MM.1S (cell line): Measurements from ENCODE around the gene NRG3.

ENCODE experiments used
- DNase-seq: peaks from one replicate; pipeline ENCODE4 v3.0.0-alpha.2; 2015
- H2AFZ ChIP-seq: fragments of 300-600 bp; sonication (generic); 2 replicates; pipeline ENCODE4 v1.6.0; 2016; ENCODE audit warnings: antibody characterized with exemption, low read length
- H3F3A ChIP-seq: fragments of 300-600 bp; sonication (generic); 2 replicates; pipeline ENCODE4 v1.6.1; 2016; ENCODE audit warnings: mild to moderate bottlenecking, antibody characterized with exemption, low read length, moderate library complexity, mixed read lengths; ENCODE audit not compliant: insufficient read depth
- H3K27ac ChIP-seq: fragments of 300-600 bp; sonication (generic); 2 replicates; pipeline ENCODE4 v1.5.1; 2016; ENCODE audit warnings: mild to moderate bottlenecking, low read length
- H3K27me3 ChIP-seq: fragments of 300-600 bp; sonication (generic); replicated peaks from 2 replicates; pipeline ENCODE4 v1.6.0; 2016; ENCODE audit warnings: low read length; ENCODE audit not compliant: insufficient read depth
- H3K36me3 ChIP-seq: fragments of 300-600 bp; sonication (generic); replicated peaks from 2 replicates; pipeline ENCODE4 v1.6.1; 2016; ENCODE audit warnings: mild to moderate bottlenecking, low read length, mixed read lengths; ENCODE audit not compliant: insufficient read depth
- H3K4me1 ChIP-seq: fragments of 300-600 bp; sonication (generic); 2 replicates; pipeline ENCODE4 v1.6.1; 2016; ENCODE audit warnings: low read length, mixed read lengths
- H3K4me2 ChIP-seq: fragments of 300-600 bp; sonication (generic); 2 replicates; pipeline ENCODE4 v1.6.0; 2016; ENCODE audit warnings: low read depth, low read length
- H3K4me3 ChIP-seq: fragments of 300-600 bp; sonication (generic); 2 replicates; pipeline ENCODE4 v1.5.1; 2016; ENCODE audit warnings: low read length, mixed read lengths
- H3K79me2 ChIP-seq: fragments of 300-600 bp; sonication (generic); 2 replicates; pipeline ENCODE4 v1.6.1; 2016; ENCODE audit warnings: mixed run types, low read length, mixed read lengths
- H3K9ac ChIP-seq: fragments of 300-600 bp; sonication (generic); 2 replicates; pipeline ENCODE4 v1.6.1; 2016; ENCODE audit warnings: low read length, mixed read lengths
- H3K9me2 ChIP-seq: fragments of 300-600 bp; sonication (generic); replicated peaks from 2 replicates; pipeline ENCODE4 v1.6.1; 2016; ENCODE audit warnings: mild to moderate bottlenecking, low read length, mixed read lengths; ENCODE audit not compliant: insufficient read depth
- H3K9me3 ChIP-seq: fragments of 300-600 bp; sonication (generic); replicated peaks from 2 replicates; pipeline ENCODE4 v1.6.1; 2016; ENCODE audit warnings: mild to moderate bottlenecking, low read length, mixed read lengths; ENCODE audit not compliant: insufficient read depth
- H4K20me1 ChIP-seq: fragments of 300-600 bp; sonication (generic); 2 replicates; pipeline ENCODE4 v1.6.1; 2016; ENCODE audit warnings: mild to moderate bottlenecking, low read length, moderate library complexity, mixed read lengths; ENCODE audit not compliant: insufficient read depth
- EZH2 ChIP-seq: fragments of 300-600 bp; sonication (generic); optimal IDR thresholded peaks from 2 replicates; pipeline ENCODE3; 2017; ENCODE audit warnings: low read depth, mild to moderate bottlenecking, antibody characterized with exemption, low read length, mixed read lengths
- EZH2phosphoT487 ChIP-seq: fragments of 300-600 bp; sonication (generic); IDR thresholded peaks from 2 replicates; pipeline ENCODE4 v1.6.1; 2018; ENCODE audit warnings: antibody characterized with exemption, low read length
- TF ChIP-seq, protein P1 (sequence below): fragments of 300-600 bp; sonication (generic); IDR thresholded peaks from 2 replicates; pipeline ENCODE4 v1.5.1; 2016; ENCODE audit warnings: antibody characterized with exemption, low read length, mixed read lengths

The NRG3 gene

DNA sequence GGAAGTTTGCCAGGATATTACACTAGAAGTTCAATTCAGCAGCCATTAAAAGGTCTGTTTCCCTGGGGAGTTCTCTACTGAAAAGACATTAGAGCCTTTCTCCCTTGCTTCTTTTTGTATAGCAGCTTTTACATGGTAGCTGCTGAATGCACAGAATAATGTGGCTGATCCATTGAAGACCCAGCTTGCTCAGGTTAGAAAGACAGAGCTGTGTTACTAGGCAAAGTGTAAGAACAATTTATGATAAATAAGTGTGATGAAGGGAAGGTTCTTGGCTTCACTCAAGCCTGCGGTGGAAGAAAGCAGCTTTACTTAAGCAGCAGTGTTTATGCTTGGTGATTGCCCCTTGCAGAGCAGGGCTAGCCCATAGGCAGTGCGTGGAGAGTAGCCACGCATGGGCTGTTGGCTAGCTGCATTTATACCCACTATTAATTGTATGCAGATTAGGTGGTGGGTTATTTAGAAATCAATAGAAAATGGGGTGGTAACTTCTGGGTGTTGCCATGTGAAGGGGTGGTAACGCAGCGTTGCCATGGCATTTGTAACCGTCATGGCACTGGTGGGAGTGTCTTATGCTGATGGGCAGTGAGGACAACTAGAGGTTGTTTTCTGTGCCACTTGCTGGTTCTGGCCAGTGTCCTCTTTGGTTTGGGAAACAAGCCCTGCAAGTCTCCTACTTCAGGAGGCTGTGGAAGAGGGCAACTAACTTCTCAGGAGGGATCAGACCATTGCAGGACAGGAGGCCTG is 942.9 kb downstream of the NRG3 start:
- Histone ChIP-seq H3F3A (no peaks in the 10 kb centered on the region), H4K20me1 (no peaks in the 10 kb centered on the region)
- TF ChIP-seq, protein P1, sequence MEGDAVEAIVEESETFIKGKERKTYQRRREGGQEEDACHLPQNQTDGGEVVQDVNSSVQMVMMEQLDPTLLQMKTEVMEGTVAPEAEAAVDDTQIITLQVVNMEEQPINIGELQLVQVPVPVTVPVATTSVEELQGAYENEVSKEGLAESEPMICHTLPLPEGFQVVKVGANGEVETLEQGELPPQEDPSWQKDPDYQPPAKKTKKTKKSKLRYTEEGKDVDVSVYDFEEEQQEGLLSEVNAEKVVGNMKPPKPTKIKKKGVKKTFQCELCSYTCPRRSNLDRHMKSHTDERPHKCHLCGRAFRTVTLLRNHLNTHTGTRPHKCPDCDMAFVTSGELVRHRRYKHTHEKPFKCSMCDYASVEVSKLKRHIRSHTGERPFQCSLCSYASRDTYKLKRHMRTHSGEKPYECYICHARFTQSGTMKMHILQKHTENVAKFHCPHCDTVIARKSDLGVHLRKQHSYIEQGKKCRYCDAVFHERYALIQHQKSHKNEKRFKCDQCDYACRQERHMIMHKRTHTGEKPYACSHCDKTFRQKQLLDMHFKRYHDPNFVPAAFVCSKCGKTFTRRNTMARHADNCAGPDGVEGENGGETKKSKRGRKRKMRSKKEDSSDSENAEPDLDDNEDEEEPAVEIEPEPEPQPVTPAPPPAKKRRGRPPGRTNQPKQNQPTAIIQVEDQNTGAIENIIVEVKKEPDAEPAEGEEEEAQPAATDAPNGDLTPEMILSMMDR: no peak
- TF ChIP-seq EZH2: no peak
- TF ChIP-seq EZH2phosphoT487: no peak

DNA sequence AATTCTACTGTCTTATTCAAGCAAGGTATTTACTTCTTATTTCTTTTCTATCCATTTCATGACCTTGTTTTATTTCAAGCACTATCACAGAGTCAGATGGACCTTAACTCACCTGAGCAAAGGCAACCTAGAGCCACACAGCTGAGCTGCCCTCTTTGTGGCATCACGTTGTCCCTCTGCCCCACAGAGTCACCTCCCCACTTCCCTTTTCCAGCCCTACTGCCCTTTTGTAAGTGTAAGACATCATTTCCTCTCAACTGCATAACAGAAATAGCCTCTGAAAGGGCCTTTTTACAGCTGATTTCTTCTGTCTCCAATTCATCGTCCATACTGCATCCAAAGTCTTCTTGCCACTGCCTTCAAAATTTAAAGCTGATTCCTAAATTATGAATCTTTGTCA is 946.0 kb downstream of the NRG3 start:
- Histone ChIP-seq H4K20me1 (no peaks in the 10 kb centered on the region), H3K9ac (no peak overlapping the region), H3K9me2 (no peaks in the 10 kb centered on the region), H3K4me1 (no peaks in the 10 kb centered on the region), H3K4me3 (no peak overlapping the region), H3K9me3 (no peaks in the 10 kb centered on the region), H3K36me3 (no peaks in the 10 kb centered on the region), H3K4me2 (no peak overlapping the region), H3K27me3 (no peaks in the 10 kb centered on the region), H2AFZ (no peak overlapping the region), H3F3A (no peaks in the 10 kb centered on the region), H3K27ac (no peak overlapping the region), H3K79me2 (no peaks in the 10 kb centered on the region)
- no peak for DNase-seq
- no peak for TF ChIP-seq EZH2
- TF ChIP-seq, protein P1: no peak
- no peak for TF ChIP-seq EZH2phosphoT487

More for the DNA sequence above, 942.9 kb downstream of the NRG3 start:
- H3K79me2 ChIP-seq: no peaks in the 10 kb centered on the region
- H3K4me2 ChIP-seq: no peak overlapping the region
- H3K27ac ChIP-seq: no peak overlapping the region
- H3K9ac ChIP-seq: no peak overlapping the region
- no peaks in the 10 kb centered on the region for H3K36me3 ChIP-seq
- no peaks in the 10 kb centered on the region for H3K9me3 ChIP-seq
- no peak overlapping the region for H2AFZ ChIP-seq
- H3K4me1 ChIP-seq: no peaks in the 10 kb centered on the region
- H3K27me3 ChIP-seq: no peaks in the 10 kb centered on the region
- no peaks in the 10 kb centered on the region for H3K9me2 ChIP-seq
- H3K4me3 ChIP-seq: no peak overlapping the region
- no peak for DNase-seq

DNA sequence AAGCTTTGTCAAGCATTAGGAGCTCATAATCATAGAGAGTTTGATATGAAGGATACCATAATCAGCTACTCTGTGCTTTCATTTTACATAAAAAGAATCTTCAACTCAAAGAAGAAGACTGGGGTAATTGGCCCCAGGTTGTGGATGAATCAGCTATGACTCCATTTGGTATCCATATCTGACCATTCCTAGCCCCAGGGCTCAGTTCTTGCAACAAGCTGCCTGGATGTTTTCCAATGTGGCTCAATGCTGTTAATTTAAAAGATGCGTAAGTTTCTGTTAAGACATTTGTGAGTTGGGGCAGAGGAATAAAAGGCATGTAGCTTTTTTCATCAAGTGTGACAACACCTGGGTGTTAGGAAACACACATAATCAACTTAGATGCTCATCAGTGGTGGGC is 951.1 kb downstream of the NRG3 start:
- DNase-seq: no peak

More for the DNA sequence above, 951.1 kb downstream of the NRG3 start:
- TF ChIP-seq EZH2phosphoT487: no peak
- TF ChIP-seq, protein P1: no peak
- no peak for TF ChIP-seq EZH2
- Histone ChIP-seq H2AFZ (no peak overlapping the region), H4K20me1 (no peaks in the 10 kb centered on the region), H3K79me2 (no peaks in the 10 kb centered on the region), H3F3A (no peaks in the 10 kb centered on the region), H3K4me1 (no peaks in the 10 kb centered on the region), H3K27ac (no peak overlapping the region), H3K4me3 (no peak overlapping the region), H3K36me3 (no peaks in the 10 kb centered on the region), H3K9me3 (no peaks in the 10 kb centered on the region), H3K4me2 (no peak overlapping the region), H3K9ac (no peak overlapping the region), H3K27me3 (no peaks in the 10 kb centered on the region), H3K9me2 (no peaks in the 10 kb centered on the region)
